ENCODE measurements around the gene CDR2.

Gene CDR2

GRCh38 chr16:22395960-22396359 is 21.5 kb upstream of the CDR2 start:
- DNase-seq (ENCODE audit: low read depth in 1 of 2, low spot score in 1 of 2), result no peak
- no peak overlapping the region for H3K4me3 ChIP-seq (replicated peaks; ENCODE audit: insufficient read depth, low read length)
- no peaks in the 10 kb centered on the region for H3K27me3 ChIP-seq (ENCODE audit: insufficient read depth, poor library complexity, severe bottlenecking)
- H3K27ac ChIP-seq (replicated peaks), result no peak overlapping the region
- TF ChIP-seq POLR2AphosphoS5 (IDR thresholded peaks at IDR 0.05; ENCODE audit: low read depth) (no peak), CTCF (IDR thresholded peaks at IDR 0.05; ENCODE audit: insufficient read depth, low read length) (no peak), SPI1 (IDR thresholded peaks at IDR 0.05; ENCODE audit: borderline replicate concordance, low read depth) (no peak), REST (IDR thresholded peaks at IDR 0.05; ENCODE audit: insufficient replicate concordance, low read depth) (no peak), GABPA (IDR thresholded peaks at IDR 0.05; ENCODE audit: low read depth) (no peak)

- TF ChIP-seq REST (IDR thresholded peaks at IDR 0.05; ENCODE audit: insufficient replicate concordance, low read depth), result no peak
- TF ChIP-seq SPI1 (IDR thresholded peaks at IDR 0.05; ENCODE audit: borderline replicate concordance, low read depth), result no peak
Observed at GRCh38 chr16:22394121-22394520, 19.7 kb upstream of the CDR2 start.

GRCh38 chr16:22388101-22388644 is 13.8 kb upstream of the CDR2 start:
- Histone ChIP-seq H3K4me3 (replicated peaks; ENCODE audit: insufficient read depth, low read length) (no peak overlapping the region), H3K27ac (replicated peaks) (no peak overlapping the region), H3K27me3 (ENCODE audit: insufficient read depth, poor library complexity, severe bottlenecking) (no peaks in the 10 kb centered on the region)
- no peak for TF ChIP-seq REST (IDR thresholded peaks at IDR 0.05; ENCODE audit: insufficient replicate concordance, low read depth)
- no peak for TF ChIP-seq SPI1 (IDR thresholded peaks at IDR 0.05; ENCODE audit: borderline replicate concordance, low read depth)
- no peak for TF ChIP-seq CTCF (IDR thresholded peaks at IDR 0.05; ENCODE audit: insufficient read depth, low read length)
- TF ChIP-seq POLR2AphosphoS5 (IDR thresholded peaks at IDR 0.05; ENCODE audit: low read depth), result no peak
- no peak for TF ChIP-seq GABPA (IDR thresholded peaks at IDR 0.05; ENCODE audit: low read depth)
- no peak for DNase-seq (ENCODE audit: low read depth in 1 of 2, low spot score in 1 of 2)

More at GRCh38 chr16:22394121-22394520, 19.7 kb upstream of the CDR2 start:
- no peaks in the 10 kb centered on the region for H3K27me3 ChIP-seq (ENCODE audit: insufficient read depth, poor library complexity, severe bottlenecking)
- no peak for DNase-seq (ENCODE audit: low read depth in 1 of 2, low spot score in 1 of 2)
- no peak overlapping the region for H3K4me3 ChIP-seq (replicated peaks; ENCODE audit: insufficient read depth, low read length)
- no peak overlapping the region for H3K27ac ChIP-seq (replicated peaks)
